GM18505 (cell line): ENCODE results near the gene PDE4B.

ENCODE experiments used
- ATAC-seq: cut with Tn5 transposase; IDR thresholded peaks from one replicate; pipeline ENCODE4 v1.9.1; 2021; ENCODE audit not compliant: unreplicated experiment
- POLR2A ChIP-seq: IDR thresholded peaks from 4 replicates; pipeline ENCODE4 v1.6.1; 2011; ENCODE audit warnings: borderline replicate concordance; ENCODE audit not compliant: insufficient read depth, insufficient read length; ENCODE audit errors: extremely low read depth

Gene PDE4B

GRCh38 chr1:65924471-65924870 is 131.8 kb downstream of the PDE4B start:
- no peak for TF ChIP-seq POLR2A
- no peak for ATAC-seq

GRCh38 chr1:65938506-65938905 is 145.8 kb downstream of the PDE4B start:
- no peak for TF ChIP-seq POLR2A
- no peak for ATAC-seq

GRCh38 chr1:65939191-65939590 is 146.5 kb downstream of the PDE4B start:
- ATAC-seq = no peak
- TF ChIP-seq POLR2A = no peak

GRCh38 chr1:65939636-65940035 is 146.9 kb downstream of the PDE4B start:
- no peak for TF ChIP-seq POLR2A
- ATAC-seq = no peak

- ATAC-seq = no peak
Measured at GRCh38 chr1:65940126-65940525, 147.4 kb downstream of the PDE4B start.

GRCh38 chr1:65942476-65942875 is 149.8 kb downstream of the PDE4B start:
- ATAC-seq = no peak
- no peak for TF ChIP-seq POLR2A

More at GRCh38 chr1:65940126-65940525, 147.4 kb downstream of the PDE4B start:
- no peak for TF ChIP-seq POLR2A

- ATAC-seq = no peak
- TF ChIP-seq POLR2A = no peak
Measured at GRCh38 chr1:65946376-65946775, 153.7 kb downstream of the PDE4B start.

- no peak for TF ChIP-seq POLR2A
- no peak for ATAC-seq
Measured at GRCh38 chr1:65946960-65947359, 154.3 kb downstream of the PDE4B start.

GRCh38 chr1:65948609-65949229 is 156.0 kb downstream of the PDE4B start:
- ATAC-seq = no peak
- TF ChIP-seq POLR2A = no peak

GRCh38 chr1:65949230-65949626 is 156.5 kb downstream of the PDE4B start:
- TF ChIP-seq POLR2A = no peak
- no peak for ATAC-seq

- no peak for ATAC-seq
Measured at GRCh38 chr1:65949933-65950332, 157.2 kb downstream of the PDE4B start.

GRCh38 chr1:65952696-65953095 is 160.0 kb downstream of the PDE4B start:
- TF ChIP-seq POLR2A = no peak

More at GRCh38 chr1:65949933-65950332, 157.2 kb downstream of the PDE4B start:
- no peak for TF ChIP-seq POLR2A

GRCh38 chr1:65953170-65953569 is 160.5 kb downstream of the PDE4B start:
- no peak for ATAC-seq
- TF ChIP-seq POLR2A = no peak

More at GRCh38 chr1:65952696-65953095, 160.0 kb downstream of the PDE4B start:
- ATAC-seq = no peak

- no peak for ATAC-seq
- no peak for TF ChIP-seq POLR2A
Measured at GRCh38 chr1:65955071-65955470, 162.4 kb downstream of the PDE4B start.

GRCh38 chr1:65955503-65955902 is 162.8 kb downstream of the PDE4B start:
- no peak for ATAC-seq
- TF ChIP-seq POLR2A = no peak
